Spleen (tissue), 7 donors: Measurements from ENCODE around the gene ECPAS.
"Not testable (repeated sequence)": the region's sequence is repeated elsewhere in the genome, so short reads cannot be mapped to it uniquely, and the experiment has no call there.

Experiments used
- POLR2A ChIP-seq, 3 donors: fragments of 450-650 bp; IDR thresholded peaks; one replicate each; pipeline ENCODE4 v1.5.1; 2017; ENCODE audit warnings: antibody characterized with exemption in 3 of 3, mild to moderate bottlenecking in 1 of 3
- POLR2AphosphoS5 ChIP-seq, 3 donors: sonication (generic); formaldehyde crosslinking; IDR thresholded peaks; one replicate each; pipeline ENCODE4 v1.5.1; 2017; ENCODE audit warnings: antibody characterized with exemption in 3 of 3
- TF ChIP-seq, protein P1 (sequence below), 11 experiments: fragments of 200-600 bp in 7 of 11; fragments of 450-650 bp in 4 of 11; sonication (generic) in 4 of 11; IDR thresholded peaks in 8 of 11; conservative IDR thresholded peaks in 3 of 11; 1 replicate in 7 of 11; 2 replicates in 4 of 11; pipeline versions ENCODE4 v1.4.0 to v1.8.0; 2016 to 2021; ENCODE audit warnings: antibody characterized with exemption in 11 of 11, inconsistent platforms in 4 of 11, mild to moderate bottlenecking in 1 of 11
- donor health status: DM: no; HTN: no; CAD: no; lungs with moderate emphysema.
- donor health status: DM: no; HTN: no; CAD: no.
- donor health status: DM: no; HTN: no; CAD: no.

DNA sequence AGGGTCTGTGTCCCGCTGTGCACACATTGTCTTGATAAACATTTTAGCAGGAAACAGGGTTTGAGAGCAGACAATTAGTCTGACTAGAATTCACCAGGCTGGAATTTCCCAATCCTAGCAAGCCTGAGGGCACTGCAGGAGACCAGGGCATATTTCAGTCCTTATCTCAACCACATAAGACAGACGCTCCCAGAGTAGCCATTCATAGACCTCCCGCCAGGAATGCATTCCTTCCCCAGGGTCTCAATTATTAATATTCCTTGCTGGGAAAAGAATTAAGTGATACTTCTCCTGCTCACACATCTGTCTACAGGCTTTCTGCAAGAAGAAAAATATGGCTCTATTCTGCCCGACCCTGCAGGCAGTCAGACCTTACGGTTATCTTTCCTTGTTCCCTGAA lies 82.7 kb downstream of the ECPAS start:
- TF ChIP-seq, protein P1, sequence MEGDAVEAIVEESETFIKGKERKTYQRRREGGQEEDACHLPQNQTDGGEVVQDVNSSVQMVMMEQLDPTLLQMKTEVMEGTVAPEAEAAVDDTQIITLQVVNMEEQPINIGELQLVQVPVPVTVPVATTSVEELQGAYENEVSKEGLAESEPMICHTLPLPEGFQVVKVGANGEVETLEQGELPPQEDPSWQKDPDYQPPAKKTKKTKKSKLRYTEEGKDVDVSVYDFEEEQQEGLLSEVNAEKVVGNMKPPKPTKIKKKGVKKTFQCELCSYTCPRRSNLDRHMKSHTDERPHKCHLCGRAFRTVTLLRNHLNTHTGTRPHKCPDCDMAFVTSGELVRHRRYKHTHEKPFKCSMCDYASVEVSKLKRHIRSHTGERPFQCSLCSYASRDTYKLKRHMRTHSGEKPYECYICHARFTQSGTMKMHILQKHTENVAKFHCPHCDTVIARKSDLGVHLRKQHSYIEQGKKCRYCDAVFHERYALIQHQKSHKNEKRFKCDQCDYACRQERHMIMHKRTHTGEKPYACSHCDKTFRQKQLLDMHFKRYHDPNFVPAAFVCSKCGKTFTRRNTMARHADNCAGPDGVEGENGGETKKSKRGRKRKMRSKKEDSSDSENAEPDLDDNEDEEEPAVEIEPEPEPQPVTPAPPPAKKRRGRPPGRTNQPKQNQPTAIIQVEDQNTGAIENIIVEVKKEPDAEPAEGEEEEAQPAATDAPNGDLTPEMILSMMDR (IDR thresholded peaks at IDR 0.05 in 8 of 11, conservative IDR thresholded peaks at IDR 0.05 in 3 of 11), result not testable (repeated sequence)
- not testable (repeated sequence) for TF ChIP-seq POLR2AphosphoS5, POLR2A (IDR thresholded peaks at IDR 0.05)
